Measurements from ENCODE around the gene IL17RC.
A peak's percentile ranks its signal among the peaks of the same experiment; 100 is the strongest.

Gene IL17RC

GRCh38 chr3:9951126-9951525 lies 34.2 kb downstream of the IL17RC start:
- H3K4me3 ChIP-seq (ENCODE audit: low read depth, low read length) = peak overlapping the region; percentile 61
- in situ Hi-C loops (cut with HindIII; ENCODE audit: low sequenced_read_pairs) = no loop called here
- DNase-seq (ENCODE audit: low read depth) = no peak
- TF ChIP-seq CTCF (IDR thresholded peaks at IDR 0.05; ENCODE audit: low read depth, low read length, missing control alignments) = no peak

- DNase-seq (ENCODE audit: low read depth) = no peak
- TF ChIP-seq CTCF (IDR thresholded peaks at IDR 0.05; ENCODE audit: low read depth, low read length, missing control alignments) = no peak
- in situ Hi-C loops (cut with HindIII; ENCODE audit: low sequenced_read_pairs) = no loop called here
- H3K4me3 ChIP-seq (ENCODE audit: low read depth, low read length) = peak overlapping the region; percentile 61
Measured at GRCh38 chr3:9951598-9951961, 34.7 kb downstream of the IL17RC start.

- no peak for DNase-seq (ENCODE audit: low read depth)
- in situ Hi-C loops (cut with HindIII; ENCODE audit: low sequenced_read_pairs) = no loop called here
- no peak for TF ChIP-seq CTCF (IDR thresholded peaks at IDR 0.05; ENCODE audit: low read depth, low read length, missing control alignments)
- H3K4me3 ChIP-seq (ENCODE audit: low read depth, low read length) = peak within 1 kb of the TSS; percentile 61
Measured at GRCh38 chr3:9951962-9952805, 35.3 kb downstream of the IL17RC start, which contains the start of gene PRRT3. PRRT3 (minus strand) TSS chr3:9952408; CDS start chr3:9950115, 2,293 bp downstream.

GRCh38 chr3:9955067-9955502 lies 38.2 kb downstream of the IL17RC start:
- in situ Hi-C loops (cut with HindIII; ENCODE audit: low sequenced_read_pairs) = no loop called here
- DNase-seq (ENCODE audit: low read depth) = no peak
- no peak overlapping the region for H3K4me3 ChIP-seq (ENCODE audit: low read depth, low read length)
- no peak for TF ChIP-seq CTCF (IDR thresholded peaks at IDR 0.05; ENCODE audit: low read depth, low read length, missing control alignments)

- DNase-seq (ENCODE audit: low read depth) = no peak
Measured at GRCh38 chr3:9955611-9956352, 38.9 kb downstream of the IL17RC start.

More at GRCh38 chr3:9955611-9956352, 38.9 kb downstream of the IL17RC start:
- in situ Hi-C loops (cut with HindIII; ENCODE audit: low sequenced_read_pairs) = no loop called here
- no peak for TF ChIP-seq CTCF (IDR thresholded peaks at IDR 0.05; ENCODE audit: low read depth, low read length, missing control alignments)
- H3K4me3 ChIP-seq (ENCODE audit: low read depth, low read length) = no peak overlapping the region
